Fibroblast of mammary gland (primary cell): ENCODE measurements around the gene OPA1.

ENCODE experiments used
- DNase-seq: peaks from one replicate; pipeline ENCODE4 v3.0.0-alpha.2; 2010; ENCODE audit warnings: low read depth
- H3K4me3 ChIP-seq: 2 replicates; pipeline ENCODE4 v1.5.1; 2011; ENCODE audit warnings: low read depth, mild to moderate bottlenecking, low read length, moderate library complexity; ENCODE audit not compliant: control insufficient read depth
- CTCF ChIP-seq: conservative IDR thresholded peaks from 2 replicates; pipeline ENCODE4 v1.5.1; 2011; ENCODE audit warnings: low read depth, low read length, inconsistent platforms; ENCODE audit not compliant: control insufficient read depth, insufficient read depth

The OPA1 gene

GRCh38 chr3:193693774-193694173 lies 100.8 kb downstream of the OPA1 start:
- no peak overlapping the region for H3K4me3 ChIP-seq
- TF ChIP-seq CTCF: no peak
- DNase-seq: no peak

- H3K4me3 ChIP-seq: no peak overlapping the region
- DNase-seq: peak; percentile 57
- TF ChIP-seq CTCF: no peak
Measured at GRCh38 chr3:193701953-193702635, 109.1 kb downstream of the OPA1 start.

GRCh38 chr3:193702967-193703366 lies 110.0 kb downstream of the OPA1 start:
- no peak for TF ChIP-seq CTCF
- DNase-seq: peak; percentile 63
- no peak overlapping the region for H3K4me3 ChIP-seq

GRCh38 chr3:193704431-193704830 lies 111.4 kb downstream of the OPA1 start:
- no peak overlapping the region for H3K4me3 ChIP-seq
- no peak for DNase-seq
- no peak for TF ChIP-seq CTCF

- no peak for DNase-seq
- no peak overlapping the region for H3K4me3 ChIP-seq
- TF ChIP-seq CTCF: no peak
Measured at GRCh38 chr3:193708270-193708669, 115.3 kb downstream of the OPA1 start.

GRCh38 chr3:193710286-193711165 lies 117.5 kb downstream of the OPA1 start:
- DNase-seq: no peak
- no peak overlapping the region for H3K4me3 ChIP-seq
- TF ChIP-seq CTCF: no peak
